Astrocyte (in vitro differentiated cells and primary cell): ENCODE data around the gene TPPP3. TPM values are rescaled to one million over a fixed set of nuclear protein-coding genes. Genes with fewer than 3 reads are reported as not detected.
A peak's percentile ranks its signal among the peaks of the same experiment; 100 is the strongest.
"Not testable (repeated sequence)": the region's sequence is repeated elsewhere in the genome, so short reads cannot be mapped to it uniquely, and the experiment has no call there.

ENCODE experiments used
- DNase-seq: peaks from one replicate; pipeline ENCODE4 v3.0.0-alpha.2; 2010; ENCODE audit warnings: low read depth
- FAIRE-seq: peaks from 2 replicates; lab custom pipeline; 2011; peaks lifted over from hg19 to GRCh38; lab: Jason Lieb, UNC
- H2AFZ ChIP-seq: 2 replicates; pipeline ENCODE4 v1.6.0; 2012; ENCODE audit warnings: low read depth, low read length, inconsistent platforms
- H3K27ac ChIP-seq: 2 replicates; pipeline ENCODE4 v1.5.1; 2011; ENCODE audit warnings: low read depth, low read length, inconsistent platforms
- H3K27me3 ChIP-seq: 2 replicates; pipeline ENCODE4 v1.6.0; 2011; ENCODE audit warnings: low read length, inconsistent platforms; ENCODE audit not compliant: insufficient read depth
- H3K36me3 ChIP-seq: 2 replicates; pipeline ENCODE4 v1.5.1; 2011; ENCODE audit warnings: low read length, inconsistent platforms; ENCODE audit not compliant: insufficient read depth
- H3K4me1 ChIP-seq: 2 replicates; pipeline ENCODE4 v1.5.1; 2011; ENCODE audit warnings: low read length, inconsistent platforms; ENCODE audit not compliant: insufficient read depth
- H3K4me2 ChIP-seq: 2 replicates; pipeline ENCODE4 v1.6.0; 2012; ENCODE audit warnings: low read length, inconsistent platforms
- H3K4me3 ChIP-seq: 2 replicates; pipeline ENCODE4 v1.5.1; 2011; ENCODE audit warnings: low read depth, mild to moderate bottlenecking, low read length, inconsistent platforms; ENCODE audit not compliant: insufficient read depth
- H3K79me2 ChIP-seq: 2 replicates; pipeline ENCODE4 v1.6.0; 2012; ENCODE audit warnings: mild to moderate bottlenecking, low read length, inconsistent platforms; ENCODE audit not compliant: insufficient read depth
- H3K9ac ChIP-seq: 2 replicates; pipeline ENCODE4 v1.6.0; 2012; ENCODE audit warnings: mild to moderate bottlenecking, low read length, inconsistent platforms
- H3K9me3 ChIP-seq: 2 replicates; pipeline ENCODE4 v1.5.1; 2012; ENCODE audit warnings: low read depth, mild to moderate bottlenecking, low read length, inconsistent platforms; ENCODE audit not compliant: insufficient read depth
- H4K20me1 ChIP-seq: 2 replicates; pipeline ENCODE4 v1.6.0; 2012; ENCODE audit warnings: low read length, inconsistent platforms; ENCODE audit not compliant: insufficient read depth
- H3K27ac Mint-ChIP-seq: one replicate; pipeline ENCODE4 v1.8.0; 2021; ENCODE audit warnings: mild to moderate bottlenecking, mixed read lengths; ENCODE audit not compliant: unreplicated experiment
- H3K27me3 Mint-ChIP-seq: one replicate; pipeline ENCODE4 v1.8.0; 2021; ENCODE audit warnings: low read depth, mixed read lengths; ENCODE audit not compliant: unreplicated experiment
- H3K36me3 Mint-ChIP-seq: one replicate; pipeline ENCODE4 v1.8.0; 2021; ENCODE audit warnings: low read depth, mixed read lengths; ENCODE audit not compliant: unreplicated experiment
- H3K4me1 Mint-ChIP-seq: one replicate; pipeline ENCODE4 v1.8.0; 2021; ENCODE audit warnings: low read depth, mixed read lengths; ENCODE audit not compliant: unreplicated experiment
- H3K4me3 Mint-ChIP-seq: one replicate; pipeline ENCODE4 v1.8.0; 2021; ENCODE audit warnings: mild to moderate bottlenecking, moderate library complexity, mixed read lengths; ENCODE audit not compliant: unreplicated experiment
- H3K9me3 Mint-ChIP-seq: one replicate; pipeline ENCODE4 v1.8.0; 2021; ENCODE audit warnings: mild to moderate bottlenecking, mixed read lengths; ENCODE audit not compliant: unreplicated experiment
- CTCF ChIP-seq: IDR thresholded peaks from 2 replicates; pipeline ENCODE4 v1.5.1; 2011; ENCODE audit warnings: low read depth, mild to moderate bottlenecking, inconsistent platforms, low read length, moderate library complexity; ENCODE audit not compliant: insufficient read depth
- EZH2 ChIP-seq: IDR thresholded peaks from 2 replicates; pipeline ENCODE4 v1.6.1; 2012; ENCODE audit warnings: mild to moderate bottlenecking, low read length, inconsistent platforms; ENCODE audit not compliant: insufficient read depth
- total RNA-seq: library from RNA; stranded (reverse); gene quantifications from 2 replicates; pipeline ENCODE4 v1.2.1, GENCODE V29; 2021

The TPPP3 gene
- total RNA-seq, 1 donor from 2014 or later: 0.75 TPM

- H3K4me3 ChIP-seq: peak within 1 kb of the TSS; percentile 70
- H3K4me3 Mint-ChIP-seq: peak within 1 kb of the TSS; percentile 83
- no peaks in the 10 kb centered on the region for H3K9me3 Mint-ChIP-seq
- peak within 1 kb of the TSS; percentile 76 for H3K27ac ChIP-seq
- peaks cover 7% of the 10 kb centered on the region for H3K4me1 Mint-ChIP-seq
- FAIRE-seq (no peak), DNase-seq (peak; percentile 52)
- peaks cover 19% of the 10 kb centered on the region for H3K27me3 Mint-ChIP-seq
- H4K20me1 ChIP-seq: no peaks in the 10 kb centered on the region
- peak within 1 kb of the TSS; percentile 89 for H3K4me2 ChIP-seq
- H3K27me3 ChIP-seq: no peaks in the 10 kb centered on the region
- TF ChIP-seq EZH2 (no peak), CTCF (peak; percentile 20)
- peak within 1 kb of the TSS; percentile 96 for H2AFZ ChIP-seq
- no peaks in the 10 kb centered on the region for H3K9me3 ChIP-seq
- peak within 1 kb of the TSS; percentile 9 for H3K27ac Mint-ChIP-seq
- peak within 1 kb of the TSS; percentile 92 for H3K9ac ChIP-seq
- no peaks in the 10 kb centered on the region for H3K79me2 ChIP-seq
- peaks cover 4% of the 10 kb centered on the region for H3K4me1 ChIP-seq
- no peaks in the 10 kb centered on the region for H3K36me3 Mint-ChIP-seq
- H3K36me3 ChIP-seq: no peaks in the 10 kb centered on the region
These were observed 22.8 kb upstream of the TPPP3 start, which contains the start of gene ZDHHC1 for GRCh38 chr16:67415872-67416793. TSS of gene ZDHHC1 (minus strand) at chr16:67416477. CDS start at chr16:67407775, 8,702 bp downstream.

GRCh38 chr16:67415421-67415820 is 22.1 kb upstream of the TPPP3 start:
- H4K20me1 ChIP-seq, H3K27ac ChIP-seq, FAIRE-seq, H3K4me1 ChIP-seq, H3K9me3 ChIP-seq, H3K4me1 Mint-ChIP-seq, H3K27me3 ChIP-seq, H3K27ac Mint-ChIP-seq, H3K36me3 Mint-ChIP-seq, H3K36me3 ChIP-seq, H3K9me3 Mint-ChIP-seq, H3K79me2 ChIP-seq, DNase-seq: not testable (repeated sequence)
- peak overlapping the region; percentile 92 for H3K9ac ChIP-seq
- H3K4me3 ChIP-seq: peak overlapping the region; percentile 70
- peak overlapping the region; percentile 96 for H2AFZ ChIP-seq
- H3K4me2 ChIP-seq: peak overlapping the region; percentile 89
- H3K27me3 Mint-ChIP-seq: peaks cover 16% of the 10 kb centered on the region
- H3K4me3 Mint-ChIP-seq: peak overlapping the region; percentile 83

GRCh38 chr16:67413978-67414911 is 20.9 kb upstream of the TPPP3 start:
- H3K36me3 Mint-ChIP-seq: no peaks in the 10 kb centered on the region
- no peak overlapping the region for H3K9ac ChIP-seq
- no peak overlapping the region for H2AFZ ChIP-seq
- no peak overlapping the region for H3K27ac Mint-ChIP-seq
- peaks cover 4% of the 10 kb centered on the region for H3K4me1 ChIP-seq
- H3K27me3 ChIP-seq: no peaks in the 10 kb centered on the region
- H3K79me2 ChIP-seq: no peaks in the 10 kb centered on the region
- no peak overlapping the region for H3K4me3 Mint-ChIP-seq
- no peaks in the 10 kb centered on the region for H4K20me1 ChIP-seq
- FAIRE-seq (no peak), DNase-seq (no peak)
- H3K36me3 ChIP-seq: no peaks in the 10 kb centered on the region
- H3K27me3 Mint-ChIP-seq: peaks cover 14% of the 10 kb centered on the region
- TF ChIP-seq EZH2: no peak
- no peak overlapping the region for H3K4me2 ChIP-seq
- no peak overlapping the region for H3K4me3 ChIP-seq
- no peak overlapping the region for H3K27ac ChIP-seq
- peaks cover 7% of the 10 kb centered on the region for H3K4me1 Mint-ChIP-seq
- no peaks in the 10 kb centered on the region for H3K9me3 ChIP-seq
- H3K9me3 Mint-ChIP-seq: no peaks in the 10 kb centered on the region
